Iris pigment epithelial cell (primary cell): Measurements from ENCODE around the gene ZMYM2.

Source experiments
- DNase-seq: peaks from one replicate; pipeline ENCODE4 v3.0.0-alpha.2; 2011; ENCODE audit warnings: low read depth

The ZMYM2 gene

GRCh38 chr13:20105161-20105689 is 146.7 kb downstream of the ZMYM2 start:
- no peak for DNase-seq

- no peak for DNase-seq
These were observed 148.2 kb downstream of the ZMYM2 start for GRCh38 chr13:20106742-20107141.

- no peak for DNase-seq
These were observed 150.5 kb downstream of the ZMYM2 start for GRCh38 chr13:20109037-20109436.

GRCh38 chr13:20114066-20114610 is 155.6 kb downstream of the ZMYM2 start:
- DNase-seq, result no peak

GRCh38 chr13:20116213-20116612 is 157.7 kb downstream of the ZMYM2 start:
- DNase-seq, result no peak

- peak; percentile 34 for DNase-seq
These were observed 160.0 kb downstream of the ZMYM2 start for GRCh38 chr13:20118268-20119140.

GRCh38 chr13:20119960-20120359 is 161.4 kb downstream of the ZMYM2 start:
- no peak for DNase-seq

- no peak for DNase-seq
These were observed 162.6 kb downstream of the ZMYM2 start for GRCh38 chr13:20121159-20121525.

- DNase-seq, result no peak
These were observed 165.8 kb downstream of the ZMYM2 start for GRCh38 chr13:20124303-20124702.

- DNase-seq, result peak; percentile 43
These were observed 166.7 kb downstream of the ZMYM2 start for GRCh38 chr13:20125129-20125782.

GRCh38 chr13:20125783-20126165 is 167.2 kb downstream of the ZMYM2 start:
- no peak for DNase-seq

GRCh38 chr13:20126541-20127261 is 168.2 kb downstream of the ZMYM2 start:
- no peak for DNase-seq

GRCh38 chr13:20127262-20127561 is 168.7 kb downstream of the ZMYM2 start:
- DNase-seq, result no peak

- peak; percentile 49 for DNase-seq
These were observed 169.3 kb downstream of the ZMYM2 start for GRCh38 chr13:20127562-20128458.

- DNase-seq, result no peak
These were observed 170.0 kb downstream of the ZMYM2 start for GRCh38 chr13:20128459-20128931.

GRCh38 chr13:20129076-20129475 is 170.5 kb downstream of the ZMYM2 start:
- DNase-seq, result no peak

GRCh38 chr13:20130012-20130411 is 171.5 kb downstream of the ZMYM2 start:
- no peak for DNase-seq

GRCh38 chr13:20130652-20131051 is 172.1 kb downstream of the ZMYM2 start:
- DNase-seq, result no peak

GRCh38 chr13:20131057-20131832 is 172.7 kb downstream of the ZMYM2 start:
- no peak for DNase-seq

GRCh38 chr13:20132052-20132634 is 173.6 kb downstream of the ZMYM2 start:
- no peak for DNase-seq
